ENCODE data around the gene CLIC3.

Gene CLIC3

GRCh38 chr9:136949817-136950655 lies 46.3 kb downstream of the CLIC3 start:
- peak; percentile 97 for DNase-seq

GRCh38 chr9:136949239-136949816 lies 47.0 kb downstream of the CLIC3 start:
- DNase-seq = no peak

GRCh38 chr9:136947955-136948510 lies 48.3 kb downstream of the CLIC3 start:
- no peak for DNase-seq

GRCh38 chr9:136947028-136947891 lies 49.1 kb downstream of the CLIC3 start:
- DNase-seq = no peak

- no peak for DNase-seq
Measured at GRCh38 chr9:136946228-136947027, 49.9 kb downstream of the CLIC3 start.

- DNase-seq = no peak
Measured at GRCh38 chr9:136945333-136946227, 50.8 kb downstream of the CLIC3 start.

All from activated T-cell treated with anti-CD3 and anti-CD28 coated beads, Interleukin-2, amount 50 U/mL, for 1 hour (primary cell).